Liver (tissue), 3 donors: ENCODE results near the gene PPM1E.

Experiments
- CTCF ChIP-seq: fragments of 150-350 bp; IDR thresholded peaks from 2 replicates; pipeline ENCODE4 v1.5.1; 2017; ENCODE audit warnings: improper control_type of control experiment, low read depth, low read length; ENCODE audit not compliant: missing input control
- EGR1 ChIP-seq, 2 donors: IDR thresholded peaks; 2 replicates each; pipeline ENCODE4 v1.6.1; 2016 to 2018; ENCODE audit warnings: antibody characterized with exemption in 2 of 2, low read depth in 2 of 2
- FOXA1 ChIP-seq: IDR thresholded peaks from 2 replicates; pipeline ENCODE4 v1.6.1; 2016; ENCODE audit warnings: antibody characterized with exemption
- GABPA ChIP-seq, 2 donors: IDR thresholded peaks in 1 of 2; conservative IDR thresholded peaks in 1 of 2; 2 replicates each; pipeline ENCODE4 v1.6.1; 2016; ENCODE audit warnings: antibody characterized with exemption in 2 of 2, mild to moderate bottlenecking in 1 of 2, moderate library complexity in 1 of 2
- JUND ChIP-seq, 2 donors: IDR thresholded peaks; 2 replicates each; pipeline ENCODE4 v1.6.1; 2016; ENCODE audit warnings: antibody characterized with exemption in 2 of 2
- MAX ChIP-seq: IDR thresholded peaks from 2 replicates; pipeline ENCODE4 v1.6.1; 2016; ENCODE audit warnings: antibody characterized with exemption
- RAD21 ChIP-seq, 2 donors: IDR thresholded peaks; 2 replicates each; pipeline ENCODE4 v1.6.1; 2016; ENCODE audit warnings: antibody characterized with exemption in 2 of 2, mild to moderate bottlenecking in 2 of 2
- RXRA ChIP-seq, 2 donors: IDR thresholded peaks; 2 replicates each; pipeline ENCODE4 v1.6.1; 2017 to 2018; ENCODE audit warnings: antibody characterized with exemption in 2 of 2, mild to moderate bottlenecking in 1 of 2
- YY1 ChIP-seq: IDR thresholded peaks from 2 replicates; pipeline ENCODE4 v1.6.1; 2016; ENCODE audit warnings: antibody characterized with exemption, mild to moderate bottlenecking
- donor health status: healthy.
- donor health status: healthy.

- TF ChIP-seq CTCF = no peak
- TF ChIP-seq FOXA1 = no peak
- TF ChIP-seq YY1 = no peak
- TF ChIP-seq EGR1 (IDR thresholded peaks at IDR 0.05; ENCODE audit: low read depth in 2 of 2) = no peak
- TF ChIP-seq RAD21 (IDR thresholded peaks at IDR 0.05) = no peak
- TF ChIP-seq RXRA (IDR thresholded peaks at IDR 0.05) = no peak
- no peak for TF ChIP-seq MAX
- no peak for TF ChIP-seq JUND (IDR thresholded peaks at IDR 0.05)
- TF ChIP-seq GABPA (IDR thresholded peaks at IDR 0.05 in 1 of 2, conservative IDR thresholded peaks at IDR 0.05 in 1 of 2) = no peak
Observed at GRCh38 chr17:58865301-58865700, 109.6 kb downstream of the PPM1E start.
